HG02798 (cell line): ENCODE data around the gene TEX12.

Experiments
- ATAC-seq: cut with Tn5 transposase; IDR thresholded peaks from one replicate; pipeline ENCODE4 v1.9.1; 2021; ENCODE audit warnings: mild to moderate bottlenecking; ENCODE audit not compliant: unreplicated experiment, poor library complexity

The TEX12 gene

GRCh38 chr11:112210890-112211289 lies 43.7 kb downstream of the TEX12 start:
- no peak for ATAC-seq

- no peak for ATAC-seq
These were observed 44.4 kb downstream of the TEX12 start for GRCh38 chr11:112211536-112211935.

GRCh38 chr11:112212290-112212689 lies 45.1 kb downstream of the TEX12 start:
- no peak for ATAC-seq

- no peak for ATAC-seq
These were observed 45.5 kb downstream of the TEX12 start for GRCh38 chr11:112212710-112213109.

GRCh38 chr11:112213753-112214152 lies 46.6 kb downstream of the TEX12 start:
- no peak for ATAC-seq

- no peak for ATAC-seq
These were observed 48.4 kb downstream of the TEX12 start for GRCh38 chr11:112215621-112216020.

- no peak for ATAC-seq
These were observed 49.5 kb downstream of the TEX12 start for GRCh38 chr11:112216561-112217105.

- peak; percentile 98 for ATAC-seq
These were observed 52.5 kb downstream of the TEX12 start for GRCh38 chr11:112219476-112220232.

- no peak for ATAC-seq
These were observed 54.2 kb downstream of the TEX12 start for GRCh38 chr11:112221274-112221835.
